Measurements from ENCODE around the gene AKAP4. TPM values are rescaled to one million over a fixed set of nuclear protein-coding genes. Genes with fewer than 3 reads are reported as not detected.

The AKAP4 gene
- total RNA-seq: not detected

- FAIRE-seq: no peak
These were observed at the start of gene AKAP4 for GRCh38 chrX:50200907-50201306. Gene AKAP4, minus strand, starts transcription at chrX:50201007. Its CDS starts 118 bp downstream, at chrX:50200889.

DNA sequence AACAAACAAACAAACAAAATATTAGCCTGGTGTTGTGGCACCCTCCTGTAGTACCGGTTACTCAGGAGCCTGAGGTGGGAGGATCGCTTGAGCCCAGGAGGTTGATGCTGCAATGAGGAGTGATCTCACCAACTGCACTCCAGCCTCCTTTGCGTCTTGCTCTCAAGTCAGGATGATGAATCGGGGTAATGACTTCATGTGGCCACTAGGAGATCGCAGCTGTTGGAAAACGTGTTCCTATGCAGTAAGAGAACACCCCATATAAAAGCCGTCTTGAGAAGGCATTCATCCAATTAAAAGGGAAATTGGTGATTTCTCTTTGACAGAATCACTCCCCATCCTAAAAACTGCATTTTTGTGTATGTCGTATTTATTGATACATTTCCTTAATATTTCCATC lies 10.7 kb upstream of the AKAP4 start:
- DNase-seq (ENCODE audit: low spot score in 2 of 2): no peak
- no peak for FAIRE-seq

More at GRCh38 chrX:50200907-50201306, at the start of gene AKAP4:
- no peak for DNase-seq (ENCODE audit: low spot score in 2 of 2)

DNA sequence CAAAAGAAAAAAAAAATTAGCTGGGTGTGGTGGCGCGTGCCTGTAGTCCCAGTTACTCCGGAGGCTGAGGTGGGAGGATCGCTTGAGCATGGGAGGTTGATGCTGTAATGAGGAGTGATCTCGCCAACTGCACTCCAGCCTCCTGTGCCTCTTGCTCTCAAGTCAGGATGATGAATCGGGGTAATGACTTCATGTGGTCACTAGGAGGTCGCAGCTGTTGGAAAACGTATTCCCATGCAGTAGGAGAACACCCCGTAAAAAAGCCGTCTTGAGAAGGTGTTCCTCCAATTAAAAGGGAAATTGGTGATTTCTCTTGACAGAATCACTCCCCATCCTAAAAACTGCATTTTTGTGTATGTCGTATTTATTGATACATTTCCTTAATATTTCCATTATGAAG lies 5.9 kb upstream of the AKAP4 start:
- FAIRE-seq (no peak), DNase-seq (ENCODE audit: low spot score in 2 of 2) (no peak)

GRCh38 chrX:50204364-50204899 lies 3.6 kb upstream of the AKAP4 start, which contains the start of gene CCNB3:
Gene CCNB3, plus strand, starts transcription at chrX:50204765. Its CDS starts 80,399 bp downstream, at chrX:50285164.
- FAIRE-seq: no peak
- peak; percentile 16 to 46 for DNase-seq (ENCODE audit: low spot score in 2 of 2)

GRCh38 chrX:50202539-50202938 lies 1.7 kb upstream of the AKAP4 start:
- FAIRE-seq: no peak

DNA sequence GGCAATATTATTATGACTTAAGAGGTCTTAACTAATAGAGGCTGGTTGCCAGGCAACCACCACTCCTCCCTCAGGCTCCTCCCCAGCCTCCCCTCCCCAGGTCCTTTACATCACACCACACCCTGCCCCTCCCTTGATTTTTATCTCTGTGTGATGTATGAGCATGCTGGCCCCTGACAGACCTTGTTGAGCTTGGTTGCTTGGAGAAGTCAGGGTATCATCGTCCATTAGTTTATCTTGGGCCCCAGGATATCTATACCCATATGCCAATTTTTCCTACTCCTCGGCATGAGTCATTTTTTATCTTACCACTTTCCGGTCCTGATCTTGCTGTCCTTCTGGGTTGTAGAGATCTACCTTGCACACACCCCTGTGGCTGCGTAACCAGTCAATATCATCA lies 2.5 kb downstream of the AKAP4 start:
- FAIRE-seq (no peak), DNase-seq (ENCODE audit: low spot score in 2 of 2) (no peak)

More at GRCh38 chrX:50202539-50202938, 1.7 kb upstream of the AKAP4 start:
- no peak for DNase-seq (ENCODE audit: low spot score in 2 of 2)

DNA sequence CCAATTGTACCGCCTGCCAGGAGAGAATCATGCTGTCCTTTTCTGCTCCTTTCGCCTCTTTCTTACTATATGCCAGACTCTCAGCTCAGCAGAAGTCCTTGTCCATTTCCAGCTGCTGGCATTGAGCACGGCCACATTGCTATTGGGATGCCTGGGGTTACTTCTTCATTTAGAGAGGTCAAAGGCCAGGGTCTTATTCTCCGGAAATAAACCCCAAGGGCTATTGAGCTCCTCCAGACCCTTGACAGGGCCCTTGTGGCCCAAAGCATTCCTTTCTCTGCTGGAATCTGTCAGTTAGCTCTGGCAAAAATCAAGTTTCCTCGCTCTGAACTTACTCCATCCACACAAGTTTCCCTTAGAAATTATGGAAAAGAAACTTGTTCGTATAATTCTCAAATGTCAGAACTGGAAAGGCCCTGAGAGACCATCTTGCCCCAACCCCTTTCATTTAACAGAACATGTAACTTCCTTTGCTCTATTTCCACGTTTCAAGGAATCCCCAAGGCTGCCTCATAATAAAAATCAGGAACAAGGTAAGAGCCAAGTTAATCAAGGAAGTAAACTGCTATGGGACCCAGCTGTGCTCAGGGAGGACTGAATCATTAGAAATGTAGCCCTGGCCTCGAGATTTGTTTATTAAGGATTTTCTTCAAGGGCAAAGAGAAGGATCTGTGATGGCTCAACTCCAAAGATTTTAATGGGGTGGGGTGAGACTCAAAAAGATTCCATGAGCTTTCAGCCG lies 11.8 kb downstream of the AKAP4 start:
- FAIRE-seq (no peak), DNase-seq (ENCODE audit: low spot score in 2 of 2) (no peak)

- FAIRE-seq (no peak), DNase-seq (ENCODE audit: low spot score in 2 of 2) (no peak)
These were observed 16.9 kb downstream of the AKAP4 start for GRCh38 chrX:50183891-50184290.

- no peak for FAIRE-seq
- DNase-seq (ENCODE audit: low spot score in 2 of 2): no peak
These were observed 20.5 kb downstream of the AKAP4 start for GRCh38 chrX:50180073-50180940.

- no peak for DNase-seq (ENCODE audit: low spot score in 2 of 2)
- no peak for FAIRE-seq
These were observed 31.1 kb downstream of the AKAP4 start for GRCh38 chrX:50169717-50170116.

DNA sequence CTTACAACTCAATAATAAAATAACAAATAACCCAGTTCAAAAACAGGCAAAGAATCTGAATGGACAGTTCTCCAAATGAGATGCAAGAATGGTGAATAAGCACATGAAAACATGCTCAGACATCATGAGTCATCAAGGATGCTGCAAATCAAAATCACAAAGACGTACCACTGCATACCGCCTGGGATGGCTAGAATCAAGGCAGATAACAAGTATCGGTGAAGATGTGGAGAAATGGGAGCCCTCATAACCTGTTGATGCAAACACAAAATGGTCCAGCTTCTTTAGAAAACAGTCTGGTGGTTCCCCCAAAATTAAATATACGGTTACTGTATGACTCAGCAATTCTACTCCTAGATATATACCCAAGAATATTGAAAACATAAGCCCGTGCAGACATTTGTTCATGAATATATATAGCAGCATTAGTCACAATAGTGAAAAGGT lies 32.5 kb downstream of the AKAP4 start:
- DNase-seq (ENCODE audit: low spot score in 2 of 2) (no peak), FAIRE-seq (no peak)

DNA sequence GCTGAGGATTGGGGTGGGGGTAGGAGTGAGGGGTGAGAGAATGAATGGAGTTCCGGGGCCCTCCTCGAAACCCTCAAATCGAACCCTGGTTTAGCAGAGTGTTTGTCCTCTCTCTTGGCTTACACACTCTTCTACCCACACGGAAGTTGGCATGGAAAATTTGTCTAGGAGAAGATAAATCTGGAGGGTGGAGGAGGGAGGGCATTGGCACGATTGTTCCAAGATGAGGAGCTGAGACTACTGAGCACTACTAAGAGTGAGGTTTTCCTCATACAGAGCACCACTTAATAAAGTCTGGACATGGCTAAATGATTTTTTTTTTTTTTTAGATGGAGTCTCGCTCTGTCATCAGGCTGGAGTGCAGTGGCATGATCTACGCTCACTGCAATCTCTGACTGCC lies 33.4 kb downstream of the AKAP4 start:
- DNase-seq (ENCODE audit: low spot score in 2 of 2) (no peak), FAIRE-seq (no peak)

DNA sequence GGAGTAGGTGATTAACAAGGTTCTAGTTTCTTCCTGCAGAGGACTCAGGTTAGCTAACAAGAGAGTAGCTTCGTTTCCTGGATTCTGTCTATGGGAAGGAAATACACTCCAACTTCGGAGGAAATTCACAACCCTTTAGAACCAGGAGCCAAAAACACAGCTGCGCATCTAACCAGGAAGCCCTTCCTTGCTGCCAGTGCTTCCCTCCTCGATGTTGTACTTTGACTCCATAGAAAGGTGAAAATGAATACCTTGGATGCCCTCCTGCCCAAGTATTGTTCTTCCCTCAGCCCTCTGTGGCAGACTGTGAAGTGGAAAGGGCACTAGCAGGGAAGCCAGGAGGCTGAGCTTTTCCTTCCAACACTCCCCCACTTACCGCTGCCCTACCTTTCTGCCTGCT lies 35.1 kb downstream of the AKAP4 start:
- FAIRE-seq (no peak), DNase-seq (ENCODE audit: low spot score in 2 of 2) (no peak)

GRCh38 chrX:50161127-50161526 lies 39.7 kb downstream of the AKAP4 start:
- FAIRE-seq: no peak
- no peak for DNase-seq (ENCODE audit: low spot score in 2 of 2)

GRCh38 chrX:50158593-50158992 lies 42.2 kb downstream of the AKAP4 start:
- FAIRE-seq: no peak

GRCh38 chrX:50157545-50158135 lies 43.2 kb downstream of the AKAP4 start:
- DNase-seq (ENCODE audit: low spot score in 2 of 2) (no peak), FAIRE-seq (no peak)

More at GRCh38 chrX:50158593-50158992, 42.2 kb downstream of the AKAP4 start:
- no peak for DNase-seq (ENCODE audit: low spot score in 2 of 2)

DNA sequence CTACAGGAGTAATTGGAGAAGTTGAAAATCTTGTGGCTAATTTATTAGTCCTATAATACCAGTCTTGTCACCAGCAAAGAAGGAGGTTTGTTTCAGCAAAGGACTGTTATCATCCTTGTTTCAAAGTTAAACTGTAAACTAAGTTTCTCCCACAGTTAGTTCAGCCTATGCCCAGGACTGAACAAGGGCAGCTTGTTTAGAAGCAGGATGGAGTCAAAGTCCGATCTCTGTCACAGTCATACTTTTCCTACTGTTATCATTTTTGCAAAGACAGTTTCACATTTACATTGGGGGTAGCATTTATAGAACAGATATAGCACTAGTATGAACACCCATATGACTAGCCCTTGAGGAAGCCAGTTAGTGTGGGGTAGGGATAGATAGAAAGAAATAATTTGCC lies 46.4 kb downstream of the AKAP4 start:
- DNase-seq (ENCODE audit: low spot score in 2 of 2) (no peak), FAIRE-seq (no peak)

DNA sequence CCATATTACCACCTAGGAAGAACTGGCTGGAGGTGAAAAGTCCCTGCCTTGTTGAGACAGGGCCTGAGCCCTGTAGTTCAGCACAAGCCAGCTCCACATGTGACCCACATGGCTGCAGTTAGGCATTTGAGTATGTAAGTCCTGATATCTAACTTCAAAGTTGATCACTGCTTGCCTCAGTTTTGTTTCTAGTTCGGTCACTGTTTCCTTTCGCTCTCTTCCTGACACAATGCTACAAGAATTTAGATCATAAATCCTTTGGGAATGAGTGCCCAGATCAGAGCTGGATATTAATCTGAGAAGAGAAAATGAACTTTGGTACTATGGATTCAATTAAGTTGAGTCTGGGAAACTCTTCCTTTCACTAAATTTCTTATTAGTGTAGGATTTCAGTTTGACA lies 48.4 kb downstream of the AKAP4 start:
- no peak for FAIRE-seq
- no peak for DNase-seq (ENCODE audit: low spot score in 2 of 2)

DNA sequence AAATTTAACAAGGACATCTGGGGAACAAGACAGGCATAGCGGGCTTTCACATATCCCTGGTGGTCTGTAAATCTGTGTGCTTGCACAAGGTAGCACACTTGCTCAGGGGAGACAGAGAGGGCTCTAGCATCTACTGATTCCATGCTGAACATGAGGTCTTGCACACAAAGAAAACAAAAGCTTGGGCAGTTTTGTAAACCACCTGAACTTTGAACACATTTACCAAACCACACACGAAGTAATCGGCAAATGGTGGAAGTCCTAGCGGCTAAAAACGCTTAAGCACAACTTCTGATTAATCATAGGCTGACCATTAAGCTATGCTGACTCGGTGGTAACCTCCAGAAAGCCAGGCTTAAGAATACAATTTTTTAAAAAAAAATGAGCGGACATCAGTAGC lies 52.8 kb downstream of the AKAP4 start:
- DNase-seq (ENCODE audit: low spot score in 2 of 2) (no peak), FAIRE-seq (no peak)

All from frontal cortex (tissue), 4 donors.